Right lobe of liver (tissue), 6 donors: ENCODE measurements around the gene CHST2. TPM values are rescaled to one million over a fixed set of nuclear protein-coding genes. Genes with fewer than 3 reads are reported as not detected.

ENCODE experiments used
- ATAC-seq, 4 donors: fragments of 200-7000 bp; cut with Tn5 transposase; one replicate each; pipeline ENCODE4 v1.9.1; 2020; ENCODE audit warnings: mild to moderate bottlenecking in 4 of 4, moderate library complexity in 4 of 4
- DNase-seq, 3 donors: peaks; one replicate each; pipeline ENCODE4 v3.0.0-alpha.2; 2020
- H3K27ac ChIP-seq, 3 donors: fragments of 200-600 bp; one replicate each; pipeline ENCODE4 v1.8.0; 2022
- H3K27me3 ChIP-seq, 2 donors: fragments of 200-600 bp; one replicate each; pipeline ENCODE4 v1.8.0; 2022
- H3K36me3 ChIP-seq, 4 donors: fragments of 200-600 bp; sonication (generic) in 1 of 4; one replicate each; pipeline versions ENCODE4 v1.5.1 to v1.8.0; 2017 to 2022; ENCODE audit warnings: control low read depth in 1 of 4
- H3K4me1 ChIP-seq, 4 donors: fragments of 200-600 bp; sonication (generic) in 1 of 4; one replicate each; pipeline versions ENCODE4 v1.5.1 to v1.8.0; 2017 to 2022; ENCODE audit warnings: control low read depth in 1 of 4
- H3K4me3 ChIP-seq, 3 donors: fragments of 200-600 bp; one replicate each; pipeline ENCODE4 v1.8.0; 2022
- H3K9me3 ChIP-seq, 4 donors: fragments of 200-600 bp; sonication (generic) in 1 of 4; one replicate each; pipeline versions ENCODE4 v1.5.1 to v1.8.0; 2017 to 2022; ENCODE audit warnings: control low read depth in 1 of 4
- POLR2A ChIP-seq: fragments of 450-650 bp; IDR thresholded peaks from one replicate; pipeline ENCODE4 v1.6.1; 2017; ENCODE audit warnings: antibody characterized with exemption, mild to moderate bottlenecking
- WGBS: methylation state at CpG from one replicate; pipeline ENCODE4 v1.1.6; 2018; ENCODE audit warnings: low coverage, low lambda C conversion rate; ENCODE audit not compliant: insufficient coverage; ENCODE audit errors: missing lambda C conversion rate; 5-methylcytosine and 5-hydroxymethylcytosine counted together
- intact Hi-C, 2 donors: fragments of 100-400 bp; cut with DNase I; formaldehyde crosslinking; loops; one replicate each; pipeline versions ENCODE4 v1.11.2 to v1.14.1; 2022
- total RNA-seq, 6 experiments: library from RNA; depleted of rRNA in 2 of 6; stranded (reverse); fragments of >200 nt in 2 of 6; fragmentation: NEBNext Ultra II Directional in 3 of 6; extraction: Animal tissue kit (Norgen Biotek cat#: 25700) in 3 of 6; gene quantifications; one replicate each; pipeline versions ENCODE4 v1.1.0 to v1.2.4, GENCODE V29; 2016 to 2023
- TF ChIP-seq, protein P1 (sequence below), 4 donors: fragments of 200-600 bp in 3 of 4; fragments of 450-650 bp in 1 of 4; IDR thresholded peaks; one replicate each; pipeline versions ENCODE4 v1.5.1 to v1.8.0; 2016 to 2022; ENCODE audit warnings: antibody characterized with exemption in 4 of 4, mild to moderate bottlenecking in 2 of 4
- donor health status: DM: no; HTN: yes; CAD: no.
- donor health status: DM: no; HTN: no; CAD: no.
- donor health status: DM: no; HTN: no; CAD: no.
- donor health status: DM: no; HTN: yes; CAD: no.
- donor health status: DM: no; HTN: yes; CAD: no.

CHST2 gene
- total RNA-seq, 6 experiments from 2014 or later = 0.73 to 1.7 (median 1.1) TPM

DNA sequence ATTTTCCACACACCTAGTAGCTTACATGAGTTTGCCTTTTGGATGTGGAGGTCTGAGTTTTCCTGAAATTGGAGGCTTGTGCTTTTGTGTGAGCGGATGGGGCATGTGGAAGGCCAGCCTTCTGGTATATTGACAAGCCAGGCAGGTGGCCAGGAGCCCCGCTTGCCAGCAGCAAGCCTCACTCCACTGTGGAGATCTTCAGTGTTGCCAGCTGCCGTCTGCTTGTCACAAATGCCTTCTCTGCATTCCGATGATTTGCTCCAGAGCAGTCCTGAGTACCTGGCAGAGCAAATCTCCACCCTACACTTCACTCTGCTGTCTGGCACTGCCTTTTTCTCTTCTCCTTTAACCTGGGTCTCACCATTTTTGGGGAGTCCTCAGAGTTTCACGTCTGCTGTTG, 29.1 kb upstream of the CHST2 start:
- Histone ChIP-seq H3K4me3 (no peak overlapping the region), H3K36me3 (no peaks in the 10 kb centered on the region), H3K9me3 (no peaks in the 10 kb centered on the region), H3K4me1 (no peaks in the 10 kb centered on the region), H3K27ac (no peak overlapping the region), H3K27me3 (no peaks in the 10 kb centered on the region)
- 24% methylated on average over 5 of the region's 5 CpGs for WGBS
- intact Hi-C loops = no loop called here
- DNase-seq (peak in 2 of 3 donors; percentile 34 to 53), ATAC-seq (peak; percentile 59 to 72 (median 64))
- TF ChIP-seq, protein P1, sequence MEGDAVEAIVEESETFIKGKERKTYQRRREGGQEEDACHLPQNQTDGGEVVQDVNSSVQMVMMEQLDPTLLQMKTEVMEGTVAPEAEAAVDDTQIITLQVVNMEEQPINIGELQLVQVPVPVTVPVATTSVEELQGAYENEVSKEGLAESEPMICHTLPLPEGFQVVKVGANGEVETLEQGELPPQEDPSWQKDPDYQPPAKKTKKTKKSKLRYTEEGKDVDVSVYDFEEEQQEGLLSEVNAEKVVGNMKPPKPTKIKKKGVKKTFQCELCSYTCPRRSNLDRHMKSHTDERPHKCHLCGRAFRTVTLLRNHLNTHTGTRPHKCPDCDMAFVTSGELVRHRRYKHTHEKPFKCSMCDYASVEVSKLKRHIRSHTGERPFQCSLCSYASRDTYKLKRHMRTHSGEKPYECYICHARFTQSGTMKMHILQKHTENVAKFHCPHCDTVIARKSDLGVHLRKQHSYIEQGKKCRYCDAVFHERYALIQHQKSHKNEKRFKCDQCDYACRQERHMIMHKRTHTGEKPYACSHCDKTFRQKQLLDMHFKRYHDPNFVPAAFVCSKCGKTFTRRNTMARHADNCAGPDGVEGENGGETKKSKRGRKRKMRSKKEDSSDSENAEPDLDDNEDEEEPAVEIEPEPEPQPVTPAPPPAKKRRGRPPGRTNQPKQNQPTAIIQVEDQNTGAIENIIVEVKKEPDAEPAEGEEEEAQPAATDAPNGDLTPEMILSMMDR (IDR thresholded peaks at IDR 0.05) = no peak
- TF ChIP-seq POLR2A = no peak

DNA sequence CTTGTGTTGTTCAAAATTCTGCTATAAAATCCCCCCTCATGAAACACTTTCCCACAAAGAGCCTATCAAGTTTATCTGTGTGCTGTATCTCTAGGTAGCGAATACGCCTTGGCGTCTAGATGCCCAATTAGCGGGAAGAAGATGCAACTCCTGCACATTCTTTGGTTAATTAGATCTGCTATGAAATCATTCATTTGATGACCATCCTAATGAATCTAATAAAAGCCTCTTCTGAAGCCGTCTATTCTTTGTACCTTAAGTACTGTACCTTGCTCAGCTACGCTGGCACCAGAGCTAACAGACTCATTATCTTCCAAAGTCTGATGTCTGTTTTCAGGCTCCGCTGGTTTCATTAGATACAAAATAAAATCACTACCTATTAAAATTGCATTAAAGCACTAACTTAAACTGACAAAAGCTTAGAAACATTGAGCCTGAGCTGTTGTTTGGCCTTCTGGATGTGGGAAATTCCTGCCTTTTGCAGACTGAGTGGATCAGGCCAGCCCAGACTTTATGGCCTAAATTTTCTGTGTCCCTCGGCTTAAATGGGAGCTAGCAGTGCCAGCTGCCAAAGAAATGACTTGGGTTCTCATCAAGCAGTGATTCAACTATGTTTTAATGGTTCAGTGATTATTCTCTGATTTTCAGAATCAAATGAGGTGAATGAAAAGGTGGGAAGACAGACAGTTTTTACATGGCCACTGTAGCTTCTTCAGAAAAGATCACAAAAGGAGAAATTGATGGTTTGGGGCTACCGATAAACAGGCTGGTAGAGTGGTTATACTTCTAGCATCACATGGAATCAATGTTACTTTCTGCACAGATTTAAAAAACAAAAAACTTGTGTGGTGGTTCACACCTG, 28.4 kb upstream of the CHST2 start:
- ATAC-seq = no peak
- DNase-seq = no peak
- no peaks in the 10 kb centered on the region for H3K27me3 ChIP-seq
- H3K4me1 ChIP-seq = no peaks in the 10 kb centered on the region
- H3K9me3 ChIP-seq = no peaks in the 10 kb centered on the region
- H3K36me3 ChIP-seq = no peaks in the 10 kb centered on the region
- intact Hi-C loops = no loop called here
- H3K27ac ChIP-seq = no peak overlapping the region
- WGBS = 86% methylated on average over 9 of the region's 9 CpGs
- TF ChIP-seq POLR2A = no peak
- TF ChIP-seq, protein P1 (IDR thresholded peaks at IDR 0.05) = no peak
- H3K4me3 ChIP-seq = no peak overlapping the region

DNA sequence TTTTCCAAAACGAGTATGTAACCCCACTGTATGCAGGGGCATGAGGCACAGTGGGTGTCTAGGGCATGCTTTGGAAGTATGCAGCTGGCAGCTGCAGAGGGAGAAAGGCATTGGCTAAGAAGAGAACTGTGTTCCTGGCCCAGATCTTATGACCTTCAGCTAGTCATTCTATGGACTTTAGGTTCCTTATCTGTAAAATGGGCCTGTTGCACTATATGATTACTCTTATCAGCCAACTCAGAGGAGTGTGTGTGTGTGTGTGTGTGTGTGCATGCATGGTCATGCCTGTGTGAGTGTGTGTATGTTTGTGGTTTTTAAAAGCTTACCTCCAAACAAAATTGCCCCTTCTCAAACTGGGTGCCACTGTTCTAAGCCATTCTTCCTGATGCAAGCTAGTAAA, 27.4 kb upstream of the CHST2 start:
- no peak overlapping the region for H3K27ac ChIP-seq
- no peak for ATAC-seq
- H3K4me1 ChIP-seq = no peaks in the 10 kb centered on the region
- H3K36me3 ChIP-seq = no peaks in the 10 kb centered on the region
- no peak overlapping the region for H3K4me3 ChIP-seq
- no peak for DNase-seq
- TF ChIP-seq, protein P1 (IDR thresholded peaks at IDR 0.05) = no peak
- no peak for TF ChIP-seq POLR2A
- WGBS = 56% methylated on average over 1 of the region's 1 CpG
- intact Hi-C loops = no loop called here
- no peaks in the 10 kb centered on the region for H3K27me3 ChIP-seq
- no peaks in the 10 kb centered on the region for H3K9me3 ChIP-seq

DNA sequence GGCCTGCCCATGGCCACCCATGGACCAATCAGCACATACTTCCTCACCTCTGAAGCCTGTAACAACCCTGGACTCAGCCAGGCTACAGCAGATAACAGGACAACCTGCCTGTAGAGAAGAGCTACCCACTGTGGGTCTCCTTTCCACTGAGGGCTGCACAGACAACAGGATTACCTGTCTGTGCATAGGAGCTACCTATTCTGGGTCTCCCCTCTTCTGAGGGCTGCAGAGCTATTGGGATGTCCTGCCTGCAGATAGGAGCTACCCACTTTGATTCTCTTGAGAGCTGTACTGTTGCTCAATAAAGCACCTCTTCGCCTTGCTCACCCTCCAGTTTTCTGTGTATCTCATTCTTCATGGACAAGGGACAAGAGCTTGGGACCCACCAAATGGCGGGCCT, 23.8 kb upstream of the CHST2 start:
- Histone ChIP-seq H3K4me3 (no peak overlapping the region), H3K27me3 (no peaks in the 10 kb centered on the region), H3K4me1 (no peaks in the 10 kb centered on the region), H3K36me3 (no peaks in the 10 kb centered on the region), H3K27ac (no peak overlapping the region), H3K9me3 (no peaks in the 10 kb centered on the region)
- ATAC-seq = no peak
- no peak for DNase-seq
- 80% methylated on average over 1 of the region's 2 CpGs for WGBS
- intact Hi-C loops = no loop called here
- TF ChIP-seq, protein P1 (IDR thresholded peaks at IDR 0.05) = no peak
- TF ChIP-seq POLR2A = no peak
